ENCODE data around the gene GOLT1B.

The GOLT1B gene

DNA sequence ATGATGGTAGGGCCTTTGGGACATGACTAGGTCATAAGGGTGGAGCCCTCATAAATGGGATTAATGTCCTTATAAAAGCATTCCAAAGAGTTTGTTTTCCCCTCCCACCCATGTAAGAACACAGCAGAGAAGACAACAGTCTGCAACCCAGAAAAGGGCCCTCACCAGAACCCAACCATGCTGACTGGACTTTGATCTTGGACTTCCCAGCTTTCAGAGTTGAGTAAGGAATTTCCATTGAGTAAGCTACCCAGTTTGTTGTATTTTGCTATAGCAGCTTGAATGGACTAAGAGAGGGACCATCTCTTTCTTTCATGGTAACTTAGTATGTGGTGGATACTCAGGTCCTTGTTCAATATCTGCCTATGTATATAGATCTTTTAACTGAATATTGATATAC lies 21.6 kb downstream of the GOLT1B start:
- no peak for DNase-seq (ENCODE audit: low spot score)

DNA sequence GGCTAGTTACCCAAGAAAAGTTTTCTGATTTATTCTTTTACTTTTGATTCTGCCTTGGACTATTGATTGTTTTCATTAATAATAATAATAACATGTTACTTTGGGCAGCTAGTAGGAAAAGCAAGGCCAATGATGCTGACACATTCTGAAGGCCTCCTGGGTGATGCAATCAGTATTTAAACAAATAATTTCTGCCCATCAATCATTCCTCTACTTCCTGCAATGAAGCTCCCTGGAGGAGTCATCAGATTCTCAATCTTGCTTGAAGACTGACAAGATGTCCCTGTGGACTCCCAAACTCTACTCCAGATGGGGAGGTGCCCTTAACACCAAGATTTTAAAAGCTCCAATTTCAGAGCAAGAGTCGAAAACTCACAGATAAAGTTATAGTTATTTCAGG lies 24.5 kb downstream of the GOLT1B start, which contains the start of gene SPX:
Gene SPX, plus strand, starts transcription at position 244 of the 400 bp plus-strand sequence. CDS start 177 bp downstream, outside the sequence.
- DNase-seq (ENCODE audit: low spot score): no peak

- peak; percentile 16 for DNase-seq (ENCODE audit: low spot score)
Measured at GRCh38 chr12:21526721-21527345, 25.2 kb downstream of the GOLT1B start.

DNA sequence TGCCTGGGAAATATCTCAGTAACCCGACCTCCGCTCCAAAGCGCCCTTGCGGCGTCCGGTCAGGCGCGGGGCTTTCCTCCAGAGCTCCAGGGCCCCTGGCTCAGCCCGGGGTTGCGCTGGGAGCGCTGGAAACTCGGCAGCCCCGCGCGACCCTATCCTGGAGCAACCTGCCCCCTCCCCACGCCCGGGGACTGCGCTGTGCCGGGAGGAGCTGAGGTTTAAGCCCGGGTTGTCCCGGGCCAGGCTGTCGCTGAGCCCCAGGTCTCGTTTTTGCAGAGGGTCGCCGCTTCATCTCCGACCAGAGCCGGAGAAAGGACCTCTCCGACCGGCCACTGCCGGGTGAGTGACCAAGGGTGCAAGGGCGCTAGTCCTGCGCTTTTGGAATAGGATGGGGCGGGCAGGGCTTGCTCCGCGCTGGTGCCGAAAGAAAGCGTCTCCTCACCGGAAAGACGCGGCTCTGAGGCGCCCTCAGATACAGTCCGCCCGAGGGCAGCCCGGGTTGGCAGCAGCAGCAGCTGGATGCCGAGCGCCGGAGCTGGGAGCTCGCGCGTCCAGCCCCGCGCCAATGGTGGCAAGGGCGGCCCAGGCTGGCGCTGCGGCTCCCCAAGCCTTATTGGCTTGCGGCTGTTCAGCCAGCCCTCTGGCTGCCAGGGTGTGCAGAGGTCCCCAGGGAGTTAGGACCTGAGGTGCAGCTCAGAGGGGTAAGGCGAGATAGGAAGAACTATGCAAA lies 26.0 kb downstream of the GOLT1B start:
- peak; percentile 68 for DNase-seq (ENCODE audit: low spot score)

DNA sequence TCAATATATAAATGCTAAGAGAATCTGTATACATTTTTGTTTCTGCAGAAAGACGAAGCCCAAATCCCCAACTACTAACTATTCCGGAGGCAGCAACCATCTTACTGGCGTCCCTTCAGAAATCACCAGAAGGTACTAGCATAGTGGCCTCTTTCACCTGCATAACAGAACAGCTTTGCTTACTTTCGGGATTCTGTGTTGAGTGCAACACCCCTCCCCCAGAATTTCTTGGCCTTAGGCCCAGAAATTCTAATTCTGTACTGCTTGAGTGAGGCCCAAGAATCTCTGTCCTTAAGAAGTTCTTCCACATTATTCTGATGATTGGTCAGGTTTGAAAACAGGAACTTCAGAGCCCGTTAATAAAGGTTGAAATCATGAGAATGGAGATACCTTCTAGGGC lies 27.4 kb downstream of the GOLT1B start:
- DNase-seq (ENCODE audit: low spot score): peak; percentile 35

- DNase-seq (ENCODE audit: low spot score): no peak
Measured at GRCh38 chr12:21529456-21529855, 27.9 kb downstream of the GOLT1B start.

DNA sequence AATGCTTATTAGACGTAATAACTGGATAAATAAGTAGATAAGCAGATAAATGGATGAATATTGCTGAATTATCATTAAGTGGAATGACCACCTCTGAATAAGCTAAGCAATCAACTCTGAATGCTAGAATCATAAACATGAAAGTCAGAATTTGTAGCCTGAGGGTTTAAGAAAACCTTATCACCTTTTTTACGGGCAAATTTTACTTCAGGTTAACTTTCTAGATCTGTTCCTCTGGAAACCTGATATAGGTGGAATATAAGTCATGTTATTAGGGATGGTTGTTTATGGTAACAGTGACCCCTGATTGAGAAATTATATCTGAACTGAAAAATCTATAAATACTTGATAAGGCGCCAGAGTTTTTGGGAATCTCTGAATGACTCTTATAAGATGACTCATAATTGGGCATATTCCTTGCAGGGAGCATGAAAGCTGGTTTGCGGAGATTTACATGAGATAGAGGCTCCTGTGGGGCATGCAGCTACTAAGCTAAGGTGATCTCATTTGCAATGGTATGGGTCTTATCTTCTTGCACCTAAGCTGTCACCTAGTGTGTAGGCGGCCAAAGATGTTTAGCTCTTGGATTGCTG lies 36.6 kb downstream of the GOLT1B start:
- no peak for DNase-seq (ENCODE audit: low spot score)

- DNase-seq (ENCODE audit: low spot score): no peak
Measured at GRCh38 chr12:21539797-21540196, 38.2 kb downstream of the GOLT1B start.

DNA sequence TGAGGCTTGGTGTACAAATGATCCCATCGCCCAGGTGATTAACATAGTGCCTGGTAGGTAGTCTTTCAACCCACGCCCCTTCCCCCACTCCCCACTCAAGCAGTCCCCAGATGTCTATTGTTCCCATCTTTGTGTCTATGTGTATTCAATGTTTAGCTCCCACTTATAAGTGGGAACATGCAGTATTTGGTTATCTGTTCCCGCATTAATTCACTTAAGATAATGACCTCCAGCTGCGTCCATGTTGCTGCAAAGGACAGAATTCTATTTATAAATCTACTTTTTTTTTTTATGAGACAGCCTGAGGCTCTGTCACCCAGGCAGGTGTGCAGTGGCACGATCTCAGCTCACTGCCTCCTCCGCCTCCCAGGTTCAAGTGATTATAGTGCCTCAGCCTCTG lies 40.2 kb downstream of the GOLT1B start:
- no peak for DNase-seq (ENCODE audit: low spot score)

GRCh38 chr12:21542403-21542802 lies 40.8 kb downstream of the GOLT1B start:
- DNase-seq (ENCODE audit: low spot score): no peak

- no peak for DNase-seq (ENCODE audit: low spot score)
Measured at GRCh38 chr12:21543151-21543550, 41.6 kb downstream of the GOLT1B start.

DNA sequence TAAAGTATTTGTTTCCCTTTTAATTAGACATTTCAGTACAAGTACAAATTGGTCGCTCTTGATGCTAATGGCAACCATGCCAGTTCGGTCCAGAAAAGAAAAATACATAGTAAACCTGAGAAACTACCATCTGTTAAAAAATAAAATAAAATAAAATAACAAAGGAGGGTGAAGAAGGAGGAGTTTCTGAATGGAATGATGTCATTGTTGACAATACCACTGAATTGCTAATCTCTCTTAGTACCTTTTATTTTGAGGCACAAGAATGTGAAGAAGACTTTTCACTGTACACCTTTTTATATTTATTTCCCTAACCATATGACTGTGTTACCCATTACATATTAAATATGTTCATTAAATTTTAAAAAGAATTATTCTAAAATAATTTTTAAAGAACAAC lies 44.0 kb downstream of the GOLT1B start:
- DNase-seq (ENCODE audit: low spot score): no peak

GRCh38 chr12:21546716-21547115 lies 45.1 kb downstream of the GOLT1B start:
- DNase-seq (ENCODE audit: low spot score): no peak

DNA sequence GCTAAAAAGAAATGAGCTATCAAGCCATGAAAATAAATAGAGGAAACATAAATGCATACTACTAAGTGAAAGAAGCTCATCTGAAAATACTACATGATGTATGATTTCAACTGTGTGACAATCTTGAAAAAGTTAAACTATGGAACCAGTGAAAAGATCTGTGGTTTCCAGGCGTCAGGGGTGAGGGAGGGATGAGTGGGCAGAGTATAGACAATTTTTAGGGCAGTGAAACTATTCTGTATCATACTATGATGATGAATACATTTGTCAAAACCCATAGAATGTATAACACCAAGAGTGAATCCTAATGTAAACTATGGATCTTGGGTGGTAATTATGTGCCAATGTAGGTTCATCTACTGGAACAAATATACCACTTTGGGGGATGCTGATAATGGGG lies 45.8 kb downstream of the GOLT1B start:
- DNase-seq (ENCODE audit: low spot score): no peak

DNA sequence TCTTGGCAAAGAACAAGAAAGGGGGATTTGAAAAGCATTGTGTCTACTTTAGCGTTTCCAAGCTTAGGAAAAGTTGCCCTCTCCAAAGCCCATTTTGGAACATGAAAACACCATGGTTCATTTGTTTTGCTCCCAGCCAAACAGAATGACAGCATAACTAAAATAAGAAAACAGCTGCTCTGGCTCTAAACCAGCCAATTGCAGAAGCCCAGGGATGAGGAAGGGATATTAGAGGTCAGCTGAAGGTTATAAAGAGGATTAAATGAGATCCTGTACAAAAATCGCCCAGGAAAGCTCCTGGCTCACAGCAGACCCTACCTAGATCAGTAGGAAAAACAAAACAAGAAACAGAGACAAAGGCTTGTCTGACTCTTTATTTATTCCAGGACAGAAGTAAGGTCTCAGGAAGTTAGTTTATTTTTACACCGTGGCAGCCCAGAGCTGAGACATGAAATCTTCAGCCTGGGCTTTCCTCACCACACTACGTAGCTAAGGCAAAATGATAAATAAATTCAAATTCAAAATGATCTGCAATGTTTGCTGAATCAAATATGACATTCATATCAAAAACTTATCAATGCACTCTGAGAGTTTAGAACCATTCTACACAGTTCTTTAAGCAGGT lies 50.4 kb downstream of the GOLT1B start:
- DNase-seq (ENCODE audit: low spot score): peak; percentile 74

GRCh38 chr12:21552635-21553328 lies 51.2 kb downstream of the GOLT1B start:
- DNase-seq (ENCODE audit: low spot score): no peak

GRCh38 chr12:21553329-21553675 lies 51.7 kb downstream of the GOLT1B start:
- DNase-seq (ENCODE audit: low spot score): no peak

- DNase-seq (ENCODE audit: low spot score): no peak
Measured at GRCh38 chr12:21558100-21558679, 56.6 kb downstream of the GOLT1B start.

DNA sequence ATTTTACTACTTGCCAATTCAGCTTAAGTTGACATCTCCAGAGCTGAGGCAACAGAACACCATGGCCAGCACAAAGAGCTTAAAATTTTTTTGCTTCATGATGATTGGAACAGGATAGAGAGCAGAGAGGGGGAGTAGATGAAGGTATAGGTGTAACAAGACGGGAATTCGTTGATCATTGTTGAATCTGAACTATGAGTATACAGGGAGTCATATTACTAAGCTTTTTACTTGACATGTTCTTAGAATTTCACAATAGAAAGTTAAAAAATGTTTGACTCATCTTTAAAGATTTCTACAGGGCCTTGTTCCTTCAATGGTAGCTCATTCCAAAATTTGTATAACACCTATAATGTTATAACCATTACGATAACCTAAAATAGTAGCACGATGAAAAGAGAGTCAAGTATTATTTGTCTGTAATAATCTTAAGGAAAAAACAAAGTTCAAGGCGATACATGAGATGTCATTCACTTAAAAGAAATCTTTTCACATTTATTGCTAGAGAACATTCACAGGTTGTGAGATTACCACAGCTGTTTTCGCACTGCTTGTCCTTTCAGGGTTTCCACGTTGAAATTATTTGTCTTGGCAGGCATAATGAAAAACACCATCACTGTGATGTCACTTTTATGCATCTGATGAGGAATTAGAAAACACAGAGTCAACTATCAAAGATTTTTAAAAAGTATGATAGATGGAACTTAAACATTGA lies 58.4 kb downstream of the GOLT1B start:
- DNase-seq (ENCODE audit: low spot score): no peak

GRCh38 chr12:21561158-21561557 lies 59.6 kb downstream of the GOLT1B start:
- DNase-seq (ENCODE audit: low spot score): no peak

- DNase-seq (ENCODE audit: low spot score): no peak
Measured at GRCh38 chr12:21562859-21563258, 61.3 kb downstream of the GOLT1B start.

Data from globus pallidus (tissue), 1 donor.